Peyer's patch (tissue), 4 donors: ENCODE results near the gene ANKMY2.

ENCODE experiments used
- CTCF ChIP-seq, 6 experiments: fragments of 450-650 bp in 4 of 6; fragments of 200-600 bp in 2 of 6; sonication (generic) in 1 of 6; IDR thresholded peaks; one replicate each; pipeline ENCODE4 v1.5.1; 2017 to 2019; ENCODE audit warnings: antibody characterized with exemption in 6 of 6, mild to moderate bottlenecking in 3 of 6, moderate library complexity in 1 of 6
- POLR2A ChIP-seq, 2 donors: fragments of 450-650 bp; IDR thresholded peaks; one replicate each; pipeline ENCODE4 v1.5.1; 2017; ENCODE audit warnings: antibody characterized with exemption in 2 of 2, mild to moderate bottlenecking in 2 of 2, moderate library complexity in 2 of 2

GRCh38 chr7:16660702-16661464 lies 15.3 kb upstream of the ANKMY2 start:
- TF ChIP-seq CTCF (IDR thresholded peaks at IDR 0.05) (no peak), POLR2A (IDR thresholded peaks at IDR 0.05) (no peak)
